Measurements from ENCODE around the gene LILRB5. TPM values are rescaled to one million over a fixed set of nuclear protein-coding genes. Genes with fewer than 3 reads are reported as not detected.
A peak's percentile ranks its signal among the peaks of the same experiment; 100 is the strongest.
"Not testable (repeated sequence)": the region's sequence is repeated elsewhere in the genome, so short reads cannot be mapped to it uniquely, and the experiment has no call there.

Gene LILRB5
- total and polyA plus RNA-seq, 11 donors = 1.4 to 22.2 (median 3.9) TPM

GRCh38 chr19:54223277-54223936 lies 33.7 kb downstream of the LILRB5 start:
- intact Hi-C loops (cut with DNase I) = loop anchor here in 3 of 10 donors (2.0 kb wide), 2 partner anchors 15 to 23 kb away; no protein-coding TSS in a partner anchor
- WGBS, 4 donors = 37 to 43% (median 42%) methylated on average over 14 of the region's 14 CpGs
- not testable (repeated sequence) for DNase-seq, H3K4me3 ChIP-seq, H3K9me3 ChIP-seq, H3K4me1 ChIP-seq
- Histone ChIP-seq H3K36me3 (peaks cover 0 to 12% (median 0%) of the 10 kb centered on the region in 9 donors), H3K27me3 (peaks cover 0 to 28% (median 3%) of the 10 kb centered on the region in 9 donors), H3K27ac (peak overlapping the region in 1 of 12 donors; percentile 81)
- ATAC-seq = peak in 2 of 4 donors; percentile 9 to 24

- Histone ChIP-seq H3K4me3 (peak within 1 kb of the TSS in 5 of 12 donors; percentile 20 to 58 (median 32)), H3K36me3 (peaks cover 0 to 17% (median 0%) of the 10 kb centered on the region in 9 donors), H3K27me3 (peaks cover 0 to 20% (median 3%) of the 10 kb centered on the region in 9 donors), H3K27ac (peak within 1 kb of the TSS in 1 of 12 donors; percentile 81)
- DNase-seq (peak in 4 of 5 donors; percentile 29 to 63 (median 41)), ATAC-seq (peak; percentile 56 to 85 (median 77))
- TF ChIP-seq POLR2A (IDR thresholded peaks at IDR 0.05) = peak in 1 of 2 donors; percentile 10
- H3K4me1 ChIP-seq, H3K9me3 ChIP-seq: not testable (repeated sequence)
- intact Hi-C loops (cut with DNase I) = loop anchor here in 3 of 10 donors (2.0 kb wide), 2 partner anchors 16 to 24 kb away; no protein-coding TSS in a partner anchor
- 45 to 62% (median 56%) methylated on average over 15 to 16 of the region's 16 CpGs for WGBS, 4 donors
These were observed 34.4 kb downstream of the LILRB5 start, which contains the start of gene LILRB3 for GRCh38 chr19:54222474-54223276. TSS of gene LILRB3 (minus strand) at chr19:54223007. CDS start at chr19:54222976, 31 bp downstream.

- not testable (repeated sequence) for DNase-seq, H3K9me3 ChIP-seq, H3K4me1 ChIP-seq, H3K27ac ChIP-seq, ATAC-seq
- intact Hi-C loops (cut with DNase I) = loop anchor here in 3 of 10 donors (2.0 kb wide), 2 partner anchors 17 to 25 kb away; no protein-coding TSS in a partner anchor
- peak overlapping the region in 1 of 12 donors; percentile 58 for H3K4me3 ChIP-seq
- H3K36me3 ChIP-seq = peaks cover 0 to 17% (median 0%) of the 10 kb centered on the region in 9 donors
- WGBS, 4 donors = 58 to 68% (median 62%) methylated on average over 6 to 7 of the region's 7 CpGs
- H3K27me3 ChIP-seq = peaks cover 0 to 20% (median 3%) of the 10 kb centered on the region in 9 donors
These were observed 35.1 kb downstream of the LILRB5 start for GRCh38 chr19:54221947-54222346.

GRCh38 chr19:54219702-54220101 lies 37.4 kb downstream of the LILRB5 start:
- peaks cover 0 to 27% (median 0%) of the 10 kb centered on the region in 9 donors for H3K36me3 ChIP-seq
- H3K27me3 ChIP-seq = peaks cover 0 to 20% (median 3%) of the 10 kb centered on the region in 9 donors
- ATAC-seq; H3K4me1 ChIP-seq; H3K27ac ChIP-seq; DNase-seq; intact Hi-C loops (cut with DNase I); H3K9me3 ChIP-seq; H3K4me3 ChIP-seq: not testable (repeated sequence)
- WGBS, 4 donors = 54 to 95% (median 85%) methylated on average over 1 to 5 of the region's 5 CpGs

- DNase-seq (no peak), ATAC-seq (no peak)
- H3K4me3 ChIP-seq = no peak overlapping the region
- intact Hi-C loops (cut with DNase I) = no loop called here
- peaks cover 0 to 27% (median 0%) of the 10 kb centered on the region in 9 donors for H3K36me3 ChIP-seq
- no peaks in the 10 kb centered on the region for H3K9me3 ChIP-seq
- peaks cover 0 to 5% (median 0%) of the 10 kb centered on the region in 12 donors for H3K4me1 ChIP-seq
- no peak overlapping the region for H3K27ac ChIP-seq
- TF ChIP-seq POLR2A (IDR thresholded peaks at IDR 0.05) = no peak
- no peak for TF ChIP-seq CTCF (IDR thresholded peaks at IDR 0.05)
- 86 to 93% (median 90%) methylated on average over 20 to 27 of the region's 27 CpGs for WGBS, 4 donors
- peaks cover 0 to 20% (median 3%) of the 10 kb centered on the region in 9 donors for H3K27me3 ChIP-seq
These were observed 38.0 kb downstream of the LILRB5 start for GRCh38 chr19:54218960-54219661.

All from heart left ventricle (tissue), 16 donors.